HG03571 (cell line): Measurements from ENCODE around the gene SEC22C.

ENCODE experiments used
- ATAC-seq: cut with Tn5 transposase; IDR thresholded peaks from one replicate; pipeline ENCODE4 v1.9.1; 2021; ENCODE audit not compliant: unreplicated experiment

The SEC22C gene

GRCh38 chr3:42498791-42499477 is 82.8 kb downstream of the SEC22C start:
- no peak for ATAC-seq

DNA sequence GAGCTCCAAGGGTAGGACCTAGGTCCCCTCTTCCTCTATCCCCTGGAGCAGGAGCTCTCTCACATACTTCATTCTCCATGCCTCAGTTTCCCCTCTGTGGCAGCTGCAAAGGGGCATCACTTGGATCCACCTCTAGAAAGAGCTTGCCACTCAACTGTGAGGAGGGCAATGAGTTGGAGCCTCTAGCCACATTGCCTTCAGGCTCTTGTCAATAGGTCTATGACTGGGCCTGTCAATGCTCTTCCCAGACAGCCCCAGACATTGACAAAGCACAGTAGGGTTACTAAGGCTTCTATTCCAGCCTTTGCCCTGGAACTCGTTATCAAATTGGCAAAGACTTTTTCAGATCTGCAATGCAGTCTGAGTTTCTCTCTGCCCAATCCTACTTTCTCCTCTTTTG is 83.7 kb downstream of the SEC22C start:
- no peak for ATAC-seq
